Subcutaneous abdominal adipose tissue (tissue), 5 donors: ENCODE measurements around the gene DGKQ.
"Not testable (repeated sequence)": the region's sequence is repeated elsewhere in the genome, so short reads cannot be mapped to it uniquely, and the experiment has no call there.

ENCODE experiments used
- H3K27ac ChIP-seq: one replicate; pipeline ENCODE4 v1.7.0; 2013; ENCODE audit warnings: low read depth, mild to moderate bottlenecking, inconsistent platforms, low read length, moderate library complexity
- H3K27me3 ChIP-seq, 5 donors: one replicate each; pipeline ENCODE4 v1.7.0; 2013; ENCODE audit warnings: low read length in 5 of 5, inconsistent platforms in 1 of 5; ENCODE audit not compliant: control insufficient read depth in 5 of 5, insufficient read depth in 4 of 5
- H3K36me3 ChIP-seq, 5 donors: one replicate each; pipeline ENCODE4 v1.7.0; 2013; ENCODE audit warnings: low read length in 5 of 5; ENCODE audit not compliant: control insufficient read depth in 5 of 5, insufficient read depth in 5 of 5
- H3K4me1 ChIP-seq, 5 donors: one replicate each; pipeline ENCODE4 v1.7.0; 2013; ENCODE audit warnings: low read length in 5 of 5, mild to moderate bottlenecking in 3 of 5, moderate library complexity in 1 of 5; ENCODE audit not compliant: control insufficient read depth in 5 of 5, insufficient read depth in 5 of 5
- H3K4me3 ChIP-seq, 5 donors: one replicate each; pipeline ENCODE4 v1.7.0; 2013; ENCODE audit warnings: low read length in 5 of 5, low read depth in 1 of 5
- H3K9ac ChIP-seq, 5 donors: one replicate each; pipeline ENCODE4 v1.7.0; 2013; ENCODE audit warnings: low read length in 5 of 5, mild to moderate bottlenecking in 4 of 5, moderate library complexity in 3 of 5
- H3K9me3 ChIP-seq, 5 donors: one replicate each; pipeline ENCODE4 v1.7.0; 2013; ENCODE audit warnings: low read length in 5 of 5; ENCODE audit not compliant: control insufficient read depth in 5 of 5
- donor health status: healthy.
- donor health status: healthy.
- donor health status: healthy.
- donor health status: healthy.
- donor health status: healthy.

Gene DGKQ

DNA sequence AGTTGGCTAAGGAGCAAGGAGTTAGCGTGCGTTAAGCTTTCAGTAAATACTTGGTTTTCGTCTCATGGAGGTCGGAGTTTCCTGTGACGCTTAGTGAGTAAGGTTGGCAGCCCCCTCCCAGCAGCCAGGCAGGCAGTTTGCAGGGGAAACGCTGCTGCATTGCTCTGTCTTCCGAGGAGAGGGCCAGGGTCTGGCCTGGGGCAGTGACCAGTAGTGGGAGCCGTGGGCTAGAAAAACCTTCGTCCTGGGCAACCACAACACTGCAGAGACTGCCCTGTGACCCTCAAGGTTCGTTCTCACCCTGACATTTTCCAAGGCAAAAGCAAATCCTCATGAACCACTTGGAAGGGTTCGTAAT, 40.7 kb downstream of the DGKQ start:
- Histone ChIP-seq H3K9ac (peak overlapping the region; percentile 85 to 99 (median 96)), H3K9me3 (no peaks in the 10 kb centered on the region), H3K4me1 (peaks cover 3 to 41% (median 34%) of the 10 kb centered on the region in 5 donors), H3K27me3 (no peaks in the 10 kb centered on the region), H3K4me3 (peak overlapping the region; percentile 87 to 99 (median 97)), H3K27ac (peak overlapping the region; percentile 90), H3K36me3 (peaks cover 0 to 6% (median 0%) of the 10 kb centered on the region in 5 donors)

DNA sequence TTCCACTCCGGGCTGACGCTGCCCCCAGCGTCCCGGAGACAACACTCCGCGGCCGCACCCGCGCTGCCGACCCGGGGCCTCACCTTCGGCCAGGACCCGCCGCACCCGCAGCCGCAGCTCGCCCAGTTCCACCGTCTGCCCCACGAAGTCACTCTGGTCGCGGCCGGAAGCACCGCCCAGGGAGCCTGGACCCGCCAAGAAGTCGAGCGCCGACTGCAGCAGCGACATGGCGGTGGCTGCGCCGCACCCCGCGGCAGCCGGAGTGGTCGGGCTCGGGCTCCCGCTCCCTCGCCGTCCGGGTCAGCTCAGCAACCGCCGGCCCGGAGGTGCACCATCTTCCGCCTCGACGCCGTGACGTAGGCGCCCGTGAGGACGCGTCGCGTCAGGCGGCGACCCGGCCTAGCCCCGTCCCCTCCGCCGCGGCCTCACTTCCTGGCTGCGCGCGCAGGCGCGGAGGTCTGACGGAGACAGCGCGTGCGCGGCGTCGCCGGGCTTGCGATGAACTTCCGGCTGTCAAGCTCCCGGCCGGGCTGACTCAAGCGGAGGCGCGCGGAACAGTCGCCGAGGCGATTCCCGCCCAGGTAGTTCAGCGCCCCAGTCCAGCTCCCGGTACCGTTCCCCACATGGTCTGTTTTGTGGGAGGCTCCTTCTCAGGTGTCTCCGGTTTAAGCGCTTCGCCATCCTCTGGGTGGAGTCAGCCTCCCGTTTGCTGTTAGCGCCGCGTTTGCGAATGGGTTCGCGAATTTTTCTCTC, 41.2 kb downstream of the DGKQ start, which contains the start of the genes GAK and TMEM175:
Gene GAK, minus strand, starts transcription at position 357 of the 753 bp plus-strand sequence. Its CDS starts 129 bp downstream, at position 228.
Gene TMEM175, plus strand, starts transcription at position 501 of the 753 bp plus-strand sequence. CDS start 15,280 bp downstream, outside the sequence.
- Histone ChIP-seq H3K27ac (peak within 1 kb of the TSS; percentile 90), H3K9ac (peak within 1 kb of the TSS; percentile 85 to 99 (median 96)), H3K27me3 (no peaks in the 10 kb centered on the region), H3K4me3 (peak within 1 kb of the TSS; percentile 87 to 99 (median 97)), H3K9me3 (no peaks in the 10 kb centered on the region), H3K36me3 (peaks cover 0 to 6% (median 0%) of the 10 kb centered on the region in 5 donors), H3K4me1 (peaks cover 3 to 41% (median 34%) of the 10 kb centered on the region in 5 donors)

DNA sequence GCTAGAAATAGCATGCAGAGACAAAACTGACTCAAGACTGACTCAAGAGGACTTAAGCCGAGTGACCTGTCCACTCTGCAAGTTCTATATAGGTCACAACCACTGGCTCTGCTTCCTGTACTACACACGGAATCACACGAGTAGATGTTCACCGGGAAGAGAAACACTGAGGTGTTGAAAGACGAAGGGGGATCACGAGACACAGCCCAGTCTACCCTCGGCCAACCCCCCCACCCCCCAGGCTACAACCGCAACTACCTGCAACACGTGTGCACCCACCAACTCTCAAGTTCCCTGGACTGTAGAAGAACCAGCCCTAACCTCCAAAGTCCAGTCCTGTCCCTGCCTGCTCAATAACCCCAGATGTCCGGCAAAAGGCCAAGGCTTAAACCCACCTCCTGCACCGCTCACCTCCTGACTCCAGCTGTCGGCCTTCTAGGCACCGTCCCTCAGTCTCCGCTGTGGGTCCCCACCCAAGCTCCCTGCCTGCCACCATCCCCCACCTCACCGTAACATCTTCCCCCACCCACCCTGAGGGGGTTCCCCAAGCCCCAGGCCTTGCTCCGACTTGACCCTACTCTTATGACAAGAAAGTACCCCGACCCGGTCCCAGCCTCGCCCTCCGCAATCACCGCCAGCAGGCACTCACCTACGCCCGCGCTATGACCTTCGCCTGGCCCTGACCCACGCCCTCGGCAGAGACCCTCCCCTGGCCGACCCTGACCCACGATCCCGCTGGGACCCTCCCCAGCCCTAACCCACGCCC, 42.0 kb downstream of the DGKQ start:
- H3K9ac ChIP-seq: peak overlapping the region; percentile 48 to 99 (median 96)
- H3K4me1 ChIP-seq: peaks cover 3 to 43% (median 34%) of the 10 kb centered on the region in 5 donors
- H3K9me3 ChIP-seq: no peaks in the 10 kb centered on the region
- peak overlapping the region; percentile 90 for H3K27ac ChIP-seq
- H3K4me3 ChIP-seq: peak overlapping the region; percentile 79 to 99 (median 90)
- H3K36me3 ChIP-seq: peaks cover 0 to 6% (median under 1%) of the 10 kb centered on the region in 5 donors
- H3K27me3 ChIP-seq: no peaks in the 10 kb centered on the region

DNA sequence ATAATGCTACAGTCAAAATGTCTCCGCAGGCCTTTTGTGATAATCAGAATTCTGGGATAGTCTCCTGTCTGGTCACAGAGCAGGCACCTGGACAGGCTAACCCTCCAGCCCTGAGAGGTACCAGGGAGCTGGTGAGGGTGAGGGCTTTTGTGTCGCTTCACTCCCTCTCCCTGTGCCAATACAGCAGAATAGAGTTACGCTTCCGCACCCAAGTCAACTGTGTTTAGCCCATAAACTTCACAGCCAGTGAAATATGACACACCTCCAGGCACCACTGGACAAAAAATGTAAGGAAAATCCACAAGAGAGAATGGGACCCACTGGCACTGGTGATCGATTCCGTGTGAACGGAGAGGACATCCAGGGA, 42.6 kb downstream of the DGKQ start:
- Histone ChIP-seq H3K9me3 (no peaks in the 10 kb centered on the region), H3K27ac (peak overlapping the region; percentile 90), H3K4me3 (peak overlapping the region; percentile 79 to 99 (median 90)), H3K27me3 (no peaks in the 10 kb centered on the region), H3K9ac (peak overlapping the region in 4 of 5 donors; percentile 36 to 99 (median 96)), H3K4me1 (peaks cover 3 to 47% (median 34%) of the 10 kb centered on the region in 5 donors), H3K36me3 (peaks cover 0 to 6% (median 2%) of the 10 kb centered on the region in 5 donors)

DNA sequence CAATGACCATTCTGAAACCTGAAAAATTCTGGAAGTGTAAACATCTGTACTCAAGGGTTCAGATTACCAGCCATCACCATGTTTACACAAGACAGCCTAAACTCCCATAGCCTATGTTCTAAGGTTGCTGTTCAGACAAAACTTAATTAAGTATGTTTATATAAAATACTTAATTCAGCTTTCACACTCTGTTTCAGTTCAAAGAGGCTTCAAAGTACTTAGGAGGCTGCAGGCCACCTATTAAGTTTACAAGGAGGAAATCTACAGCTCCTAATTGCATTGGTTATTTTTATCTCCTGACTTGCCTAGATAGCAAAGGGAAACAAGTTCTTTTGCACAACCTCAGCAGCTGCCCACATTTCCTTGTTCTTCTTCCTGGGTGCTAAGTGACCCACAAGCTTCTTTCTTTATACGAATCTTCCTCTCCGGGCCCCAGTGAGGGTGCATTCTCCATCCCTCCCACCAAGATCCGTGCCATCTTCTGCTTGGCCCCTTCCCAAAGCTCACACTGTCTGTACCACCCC, 43.3 kb downstream of the DGKQ start:
- Histone ChIP-seq H3K36me3 (peaks cover 0 to 3% (median 2%) of the 10 kb centered on the region in 5 donors), H3K4me3 (no peak overlapping the region), H3K4me1 (peaks cover 3 to 51% (median 38%) of the 10 kb centered on the region in 5 donors), H3K27ac (no peak overlapping the region), H3K27me3 (no peaks in the 10 kb centered on the region), H3K9ac (peak overlapping the region in 3 of 5 donors; percentile 36 to 99 (median 96)), H3K9me3 (no peaks in the 10 kb centered on the region)

DNA sequence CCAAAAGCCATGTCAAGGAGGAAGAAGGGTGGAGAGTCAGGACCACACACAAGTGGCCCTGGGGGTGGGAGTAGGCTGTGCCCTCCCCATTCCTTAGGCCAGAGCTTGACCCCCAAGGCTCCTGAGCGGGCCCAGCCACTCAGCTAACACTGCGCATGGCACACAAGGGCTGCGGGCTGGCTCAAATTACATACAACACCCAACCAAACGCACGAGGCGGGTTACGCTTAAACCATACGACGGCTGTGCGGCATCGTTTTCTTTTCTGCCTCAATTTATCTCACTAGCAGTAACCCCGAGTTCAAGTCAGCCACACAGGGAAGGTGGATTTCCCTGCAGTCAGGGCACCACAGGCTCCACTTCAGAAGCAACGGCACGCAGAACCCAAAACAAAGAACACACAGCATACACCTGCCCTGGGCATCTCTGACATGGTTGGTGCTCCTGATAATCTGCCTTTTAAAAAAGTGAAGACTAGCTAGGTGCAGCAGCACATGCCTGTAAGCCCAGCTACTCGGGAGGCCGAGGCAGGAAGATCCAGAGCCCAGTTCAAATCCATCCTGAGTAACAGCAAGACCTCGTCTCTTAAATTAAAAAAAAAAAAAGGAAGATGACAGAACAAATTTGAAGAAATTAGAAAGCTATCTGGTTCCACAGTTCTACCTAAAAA, 44.1 kb downstream of the DGKQ start:
- H3K27ac ChIP-seq: no peak overlapping the region
- no peaks in the 10 kb centered on the region for H3K27me3 ChIP-seq
- peaks cover 3 to 59% (median 45%) of the 10 kb centered on the region in 5 donors for H3K4me1 ChIP-seq
- H3K9ac ChIP-seq: no peak overlapping the region
- peaks cover 0 to 3% (median 2%) of the 10 kb centered on the region in 5 donors for H3K36me3 ChIP-seq
- H3K4me3 ChIP-seq: no peak overlapping the region
- no peaks in the 10 kb centered on the region for H3K9me3 ChIP-seq

DNA sequence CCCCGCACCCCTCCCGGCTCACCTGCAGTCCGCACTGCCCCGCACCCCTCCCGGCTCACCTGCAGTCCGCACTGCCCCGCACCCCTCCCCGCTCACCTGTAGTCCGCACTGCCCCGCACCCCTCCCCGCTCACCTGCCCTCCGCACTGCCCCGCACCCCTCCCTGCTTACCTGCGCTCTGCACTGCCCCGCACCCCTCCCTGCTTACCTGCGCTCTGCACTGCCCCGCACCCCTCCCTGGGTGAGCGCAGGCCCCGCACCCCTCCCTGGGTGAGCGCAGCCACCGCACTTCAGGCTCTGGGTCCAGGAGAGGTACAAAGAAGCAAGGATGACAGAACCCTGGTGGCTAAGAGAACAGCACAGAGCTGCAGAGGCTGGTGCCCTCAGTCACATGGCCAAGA, 45.8 kb downstream of the DGKQ start:
- H3K4me1 ChIP-seq: peaks cover 0 to 48% (median 39%) of the 10 kb centered on the region in 5 donors
- not testable (repeated sequence) for H3K36me3 ChIP-seq, H3K4me3 ChIP-seq, H3K9me3 ChIP-seq, H3K9ac ChIP-seq, H3K27ac ChIP-seq, H3K27me3 ChIP-seq

DNA sequence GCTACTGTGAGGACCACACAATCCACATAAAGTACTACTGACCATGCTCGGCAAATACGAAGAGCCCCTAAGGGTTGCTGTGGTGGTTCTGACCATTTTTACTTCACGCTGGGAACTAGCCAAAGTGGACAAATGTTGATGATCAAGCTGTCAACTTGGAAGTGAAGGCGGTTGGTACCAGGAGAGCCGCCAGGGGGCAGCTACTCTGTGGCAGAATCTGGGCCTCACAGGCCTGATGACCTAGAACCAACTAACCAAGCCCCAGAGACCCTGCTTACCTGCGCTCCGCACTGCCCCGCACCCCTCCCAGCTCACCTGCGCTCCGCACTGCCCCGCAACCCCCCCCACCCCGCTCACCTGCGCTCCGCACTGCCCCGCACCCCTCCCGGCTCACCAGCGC, 46.8 kb downstream of the DGKQ start:
- Histone ChIP-seq H3K4me1 (peaks cover 0 to 42% (median 35%) of the 10 kb centered on the region in 5 donors), H3K27ac (no peak overlapping the region), H3K27me3 (no peaks in the 10 kb centered on the region), H3K9ac (no peak overlapping the region), H3K4me3 (no peak overlapping the region), H3K36me3 (peaks cover 0 to 4% (median 2%) of the 10 kb centered on the region in 5 donors), H3K9me3 (no peaks in the 10 kb centered on the region)

DNA sequence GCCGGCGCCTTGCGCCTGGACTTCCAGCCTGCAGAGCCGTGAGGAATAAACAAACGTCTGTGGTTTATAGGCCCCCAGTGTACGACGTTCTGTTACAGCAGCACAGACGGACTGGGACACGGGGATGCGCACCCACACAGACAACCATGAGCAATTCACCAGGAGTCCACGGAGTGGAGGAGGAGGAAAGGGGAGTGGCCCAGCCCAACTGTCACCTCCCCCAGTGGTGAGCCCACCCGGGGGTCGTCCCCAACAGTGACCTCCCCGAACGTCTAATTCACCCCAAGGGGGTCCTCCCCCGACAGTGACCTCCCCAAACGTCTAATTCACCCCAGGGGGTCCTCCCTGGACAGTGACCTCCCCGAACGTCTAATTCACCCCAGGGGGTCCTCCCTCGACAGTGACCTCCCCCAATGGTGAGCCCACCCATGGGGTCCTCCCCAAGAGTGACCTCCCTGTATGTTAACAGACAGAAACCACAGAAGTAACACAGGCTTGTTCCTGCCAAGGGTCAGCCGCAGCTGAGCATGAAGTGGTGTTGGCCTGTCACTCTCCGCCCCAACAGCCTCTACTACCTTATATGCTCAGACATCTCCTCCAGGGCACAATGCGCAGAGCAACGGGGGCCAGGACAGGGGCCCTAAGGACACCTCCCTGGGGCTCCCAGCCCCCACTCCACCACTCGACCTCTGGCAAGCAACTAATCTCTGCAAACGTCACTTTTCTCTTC, 47.4 kb downstream of the DGKQ start:
- Histone ChIP-seq H3K9ac (no peak overlapping the region), H3K36me3 (peaks cover 0 to 4% (median 2%) of the 10 kb centered on the region in 5 donors), H3K9me3 (no peaks in the 10 kb centered on the region), H3K4me3 (no peak overlapping the region), H3K27ac (no peak overlapping the region), H3K4me1 (peaks cover 0 to 36% (median 29%) of the 10 kb centered on the region in 5 donors), H3K27me3 (no peaks in the 10 kb centered on the region)
